ENCODE data around the gene PEX12.
A peak's percentile ranks its signal among the peaks of the same experiment; 100 is the strongest.
"Not testable (repeated sequence)": the region's sequence is repeated elsewhere in the genome, so short reads cannot be mapped to it uniquely, and the experiment has no call there.

PEX12 gene

DNA sequence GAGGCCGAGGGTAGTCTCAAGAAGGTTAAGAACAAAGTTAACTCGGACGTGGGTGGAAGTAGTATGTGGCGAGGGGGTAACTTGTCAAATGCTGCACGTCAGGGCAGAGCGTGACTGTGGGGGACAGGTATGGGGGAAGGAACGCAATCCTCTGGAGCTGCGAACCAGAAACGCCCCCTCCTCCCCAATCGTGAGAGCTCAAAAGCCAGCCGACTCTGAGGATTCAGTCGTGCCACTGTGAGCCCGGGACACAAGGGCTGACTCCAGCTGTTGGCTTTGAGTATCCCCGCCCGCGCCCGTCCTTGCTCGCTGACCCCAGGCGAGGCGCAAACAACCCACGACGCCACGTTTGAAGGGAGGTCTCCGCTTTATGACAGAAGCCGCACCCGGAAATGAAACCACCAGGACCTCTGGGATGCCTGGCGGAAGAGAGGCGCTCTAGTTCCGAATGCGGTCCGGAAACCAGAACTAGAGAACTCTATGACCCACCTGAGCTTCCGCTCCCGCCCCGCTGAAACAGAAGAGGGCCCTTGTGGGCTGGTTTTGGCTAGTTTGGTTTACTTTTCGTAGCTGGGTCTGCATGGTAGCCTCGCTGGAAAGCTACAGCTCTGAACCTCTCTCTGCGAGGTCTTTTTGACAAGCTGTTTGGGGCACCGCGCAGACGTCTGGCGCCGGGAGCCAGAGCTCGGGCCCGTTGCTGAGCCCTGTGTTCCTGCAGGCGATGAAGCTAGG is at the start of gene PEX12:
Gene PEX12, minus strand, starts transcription at position 375 of the 732 bp plus-strand sequence. CDS start 550 bp downstream, outside the sequence.
- DNase-seq: peak; percentile 78

GRCh38 chr17:35627417-35627816 is 49.0 kb upstream of the PEX12 start:
- no peak for DNase-seq

- DNase-seq: no peak
These were observed 43.4 kb upstream of the PEX12 start for GRCh38 chr17:35621768-35622167.

DNA sequence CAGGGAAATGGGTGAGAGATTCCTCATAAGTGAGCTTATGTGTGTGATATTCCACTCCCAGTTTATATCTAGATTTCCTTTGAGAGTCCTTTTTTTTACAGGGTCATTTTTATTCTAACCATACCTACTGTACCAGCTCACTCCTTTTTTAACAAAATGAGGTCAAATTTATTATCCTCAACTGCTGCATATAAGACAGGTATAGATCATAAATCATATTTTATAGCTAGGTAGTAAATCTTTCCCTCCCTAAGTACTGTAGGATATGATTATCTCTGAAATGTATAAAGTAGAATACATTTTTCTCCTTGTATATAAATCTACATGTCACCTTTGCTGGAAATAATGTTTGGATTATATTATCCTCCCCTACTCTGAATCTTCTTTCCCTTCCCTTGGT is 40.3 kb upstream of the PEX12 start:
- no peak for DNase-seq

DNA sequence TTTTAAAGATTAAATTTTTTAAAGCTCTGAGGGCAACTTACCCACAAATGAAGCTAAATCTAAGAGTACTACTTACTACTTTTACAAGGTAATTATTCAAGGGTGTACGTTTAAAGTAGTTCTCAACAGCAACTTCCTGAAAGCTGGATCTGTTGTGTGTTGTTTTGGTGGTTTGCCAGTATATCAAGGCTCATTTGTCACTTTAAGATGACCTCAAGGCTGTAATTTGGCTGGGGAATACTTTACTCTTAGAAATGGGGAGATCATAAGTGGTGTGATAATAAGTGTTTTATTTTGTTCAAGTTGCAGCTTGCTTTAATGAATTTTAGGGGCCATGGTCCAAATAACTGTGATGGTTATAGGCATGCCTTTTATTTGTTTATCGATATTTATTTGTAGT is 39.1 kb upstream of the PEX12 start:
- DNase-seq: no peak

- no peak for DNase-seq
These were observed 38.2 kb upstream of the PEX12 start for GRCh38 chr17:35616536-35616935.

DNA sequence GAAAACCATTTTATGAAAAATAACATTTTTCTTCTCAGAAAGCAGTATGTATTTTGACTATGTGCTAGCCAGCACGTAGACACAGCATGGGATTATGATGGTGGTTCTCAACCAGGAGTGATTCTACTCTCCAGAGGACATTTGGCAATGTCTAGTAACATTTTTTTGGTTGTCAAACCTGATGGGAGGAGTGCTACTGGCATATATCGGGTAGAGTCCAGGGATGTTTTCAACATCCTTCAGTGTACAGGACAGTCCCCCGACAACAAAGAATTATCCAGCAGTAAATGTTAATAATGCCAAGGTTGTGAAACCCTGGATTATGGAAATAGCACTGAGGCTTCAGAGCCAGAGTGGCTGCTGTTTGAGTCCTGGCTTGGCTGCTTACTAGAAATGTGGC is 36.4 kb upstream of the PEX12 start:
- no peak for DNase-seq

GRCh38 chr17:35612924-35613521 is 34.7 kb upstream of the PEX12 start:
- peak; percentile 21 for DNase-seq

GRCh38 chr17:35610746-35611145 is 32.4 kb upstream of the PEX12 start:
- not testable (repeated sequence) for DNase-seq

DNA sequence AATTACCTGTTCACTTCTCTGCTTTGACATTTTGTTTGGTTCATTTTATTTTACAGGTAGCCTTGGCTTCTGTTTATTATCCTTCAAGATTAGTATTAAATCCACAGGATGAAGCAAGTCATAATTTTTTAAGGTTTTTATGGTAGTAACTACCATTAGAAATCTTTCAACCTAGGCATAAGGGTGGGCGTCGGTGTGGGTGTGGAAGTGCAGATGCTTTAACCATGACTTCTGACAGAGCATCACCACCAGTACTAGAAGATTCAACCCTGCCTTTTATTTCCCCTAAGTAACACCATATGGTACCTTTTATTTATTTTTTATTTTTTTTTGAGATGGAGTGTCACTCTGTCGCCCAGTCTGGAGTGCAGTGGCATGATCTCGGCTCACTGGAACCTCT is 31.5 kb upstream of the PEX12 start:
- DNase-seq: no peak

- DNase-seq: no peak
These were observed 29.0 kb upstream of the PEX12 start for GRCh38 chr17:35607239-35607847.

DNA sequence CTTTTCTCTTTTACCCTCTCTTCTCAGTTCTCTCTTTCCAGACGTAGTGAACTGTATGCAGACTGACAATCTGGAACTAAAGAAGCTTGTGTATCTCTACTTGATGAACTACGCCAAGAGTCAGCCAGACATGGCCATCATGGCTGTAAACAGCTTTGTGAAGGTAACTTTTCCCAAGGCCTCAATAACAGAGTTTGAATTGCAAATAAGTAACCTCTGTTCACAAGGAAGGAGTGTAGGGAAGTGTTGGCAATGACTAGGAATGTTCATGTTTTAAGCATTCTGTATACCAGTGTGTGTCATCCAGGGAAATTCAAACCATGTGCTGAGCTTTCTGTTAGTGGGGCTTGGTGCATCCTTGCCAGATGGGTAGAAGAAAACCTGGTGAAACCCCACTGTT is 27.3 kb upstream of the PEX12 start:
- DNase-seq: no peak

DNA sequence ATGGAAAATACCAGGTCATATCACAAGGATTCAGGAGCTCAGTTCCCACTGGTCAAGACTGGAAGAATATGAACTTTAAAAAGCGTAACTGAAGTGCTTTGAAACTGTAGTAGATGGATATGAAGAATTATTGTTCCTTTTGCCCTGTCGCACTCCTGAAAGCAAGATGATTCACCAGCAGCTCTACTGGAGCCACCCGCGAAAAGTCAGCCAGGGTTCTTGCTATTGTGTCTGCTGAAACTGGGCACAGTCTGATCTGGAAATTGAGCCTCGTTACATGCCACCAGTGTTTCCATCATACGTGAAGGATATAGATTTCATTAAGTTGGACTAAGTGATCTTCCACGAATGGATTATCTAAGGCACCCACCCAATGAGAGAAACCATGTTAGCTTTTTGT is 25.3 kb upstream of the PEX12 start:
- no peak for DNase-seq

DNA sequence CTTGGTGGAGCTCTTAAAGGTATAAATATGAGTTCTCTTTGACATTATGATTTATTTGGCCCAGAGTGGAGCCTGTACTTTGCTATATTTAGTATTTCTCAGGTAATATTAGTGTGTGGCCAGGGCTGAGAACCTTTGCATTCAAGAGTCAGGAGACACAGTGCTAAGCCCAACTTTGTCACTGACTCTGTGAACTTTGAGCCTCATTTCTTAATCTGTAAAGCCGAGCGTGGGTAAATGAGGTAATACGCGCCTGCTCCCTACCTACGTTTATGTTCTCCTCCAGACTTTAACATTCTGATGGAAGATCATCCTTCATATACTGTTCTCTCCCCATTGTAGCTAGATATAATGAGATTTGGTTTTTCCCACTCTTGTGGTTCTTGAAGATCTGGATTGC is 19.2 kb upstream of the PEX12 start:
- no peak for DNase-seq

- DNase-seq: no peak
These were observed 18.3 kb upstream of the PEX12 start for GRCh38 chr17:35596530-35597233.

DNA sequence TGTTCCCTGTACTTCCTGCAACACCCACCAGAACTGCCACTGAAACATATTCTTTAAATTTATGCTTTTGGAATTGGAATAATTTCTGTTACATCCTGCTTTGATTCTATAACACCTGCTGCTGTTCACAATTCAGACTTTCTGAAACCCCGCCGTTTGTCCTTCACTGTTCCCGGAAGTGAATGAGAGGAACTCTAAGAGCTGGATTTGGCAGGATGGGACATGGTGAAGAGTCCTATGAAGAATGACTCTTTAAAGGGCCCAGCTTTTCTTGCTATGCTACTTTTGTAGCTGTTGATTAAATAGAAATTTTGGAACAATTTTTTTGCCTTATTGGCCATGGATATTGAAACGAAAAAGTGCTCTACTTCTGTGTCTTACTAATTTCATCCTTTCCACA is 17.7 kb upstream of the PEX12 start:
- no peak for DNase-seq

- no peak for DNase-seq
These were observed 10.0 kb upstream of the PEX12 start for GRCh38 chr17:35588196-35588920.

DNA sequence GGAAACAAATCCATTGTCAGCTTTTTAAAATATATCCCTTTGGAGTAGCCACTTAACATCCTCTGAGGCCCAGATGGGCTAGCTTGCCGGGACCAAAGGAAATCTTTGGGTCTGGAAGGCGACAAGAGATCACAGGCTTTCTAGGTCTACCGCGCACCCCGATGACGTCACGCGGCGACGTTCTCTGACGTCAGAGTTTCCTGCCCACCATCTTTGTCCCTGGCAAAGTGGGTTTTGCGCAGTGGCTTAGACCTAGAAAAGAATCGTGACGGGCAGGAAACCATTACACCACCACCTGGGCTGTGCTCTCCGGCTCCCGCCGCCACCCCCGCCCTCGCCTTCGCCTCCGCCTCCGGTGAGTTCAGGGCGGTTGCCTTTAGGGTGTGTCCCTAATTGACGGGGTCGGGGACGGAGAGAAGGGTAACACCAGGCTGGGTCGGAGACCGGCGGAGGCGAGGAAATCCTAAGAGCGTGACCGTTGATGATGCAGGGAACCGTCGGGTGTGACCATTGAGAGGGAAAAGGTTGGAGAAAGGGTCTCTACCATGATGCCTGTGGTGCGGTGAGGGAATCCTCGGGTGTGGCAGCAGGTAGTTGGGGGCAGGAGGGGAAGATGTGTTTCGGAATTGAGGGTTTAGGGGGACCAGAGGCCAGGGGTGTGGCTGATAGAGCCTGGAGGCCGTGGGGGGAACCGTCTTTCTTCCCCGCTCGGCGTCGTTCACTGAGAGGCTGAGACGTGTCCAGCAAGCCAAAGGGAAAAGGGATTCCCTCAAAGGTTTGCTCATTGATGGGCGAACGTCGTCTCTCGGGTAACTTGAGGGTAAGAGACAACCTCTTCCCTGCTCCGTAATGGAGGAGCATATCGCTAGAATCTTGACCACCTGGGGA is 8.9 kb upstream of the PEX12 start, which contains the start of gene AP2B1:
Gene AP2B1, plus strand, starts transcription at position 249 of the 888 bp plus-strand sequence. CDS start 6,709 bp downstream, outside the sequence.
- DNase-seq: peak; percentile 92

DNA sequence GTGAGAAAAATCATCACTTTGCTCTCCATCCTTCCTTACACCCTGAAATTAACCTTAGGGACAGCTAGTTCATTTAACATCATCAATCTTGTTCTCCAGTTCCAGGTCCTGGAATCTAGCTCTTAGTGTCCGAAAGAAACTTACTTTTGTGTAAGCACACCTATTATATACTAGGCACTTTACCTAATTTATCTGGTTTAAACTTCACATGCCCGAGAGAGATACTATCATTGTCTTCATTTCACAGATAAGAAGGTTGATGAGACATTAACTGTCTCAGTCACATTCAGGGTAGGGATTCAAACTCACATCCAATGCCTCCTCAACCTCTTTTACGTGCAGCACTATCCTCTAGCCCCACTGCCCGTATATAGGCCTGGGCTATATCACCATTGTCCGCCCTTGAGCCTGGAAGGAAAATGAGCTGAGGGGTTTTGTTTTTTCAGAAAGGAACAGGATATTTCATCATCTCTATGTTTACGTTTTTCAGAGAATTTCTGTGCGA is 8.2 kb upstream of the PEX12 start:
- DNase-seq: no peak

DNA sequence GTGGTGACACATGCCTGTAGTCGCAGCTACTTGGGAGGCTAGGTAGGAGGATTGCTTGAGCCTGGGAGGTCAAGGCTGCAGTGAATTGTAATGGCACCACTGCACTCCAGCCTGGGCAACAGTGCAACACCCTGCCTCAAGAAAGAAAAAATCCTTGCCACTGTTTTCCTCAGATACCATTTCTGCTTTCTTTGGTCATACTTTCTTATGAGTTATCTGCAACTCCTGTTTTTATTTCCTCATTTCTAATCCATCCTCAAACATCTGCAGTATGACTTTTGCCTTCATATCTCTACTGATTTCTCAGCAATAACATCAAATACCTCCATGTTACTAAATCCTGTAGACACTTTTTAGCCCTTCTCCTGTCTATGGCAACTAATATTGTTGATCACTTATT is 5.7 kb upstream of the PEX12 start:
- DNase-seq: peak; percentile 65

- no peak for DNase-seq
These were observed 610 bp upstream of the PEX12 start for GRCh38 chr17:35578929-35579432.
